Natural killer cell (primary cell): ENCODE results near the gene IKZF1. TPM values are rescaled to one million over a fixed set of nuclear protein-coding genes. Genes with fewer than 3 reads are reported as not detected.

Experiments used
- ATAC-seq, 3 donors: fragments of 150-1000 bp in 2 of 3; fragments of 200-7000 bp in 1 of 3; cut with Tn5 transposase; 1 replicate in 1 of 3; 2 replicates in 2 of 3; pipeline ENCODE4 v1.10.0; 2021; ENCODE audit warnings: mild to moderate bottlenecking in 2 of 3, moderate library complexity in 2 of 3
- DNase-seq, 2 donors: peaks; one replicate each; pipeline versions ENCODE4 v3.0.0 to v3.0.0-alpha.2; 2013 to 2021; ENCODE audit warnings: mixed read lengths in 1 of 2
- H3K27ac ChIP-seq: one replicate; pipeline ENCODE4 v1.5.1; 2013; ENCODE audit warnings: mild to moderate bottlenecking, low read length
- H3K27me3 ChIP-seq: one replicate; pipeline ENCODE4 v1.6.1; 2013; ENCODE audit warnings: low read length; ENCODE audit not compliant: control insufficient read depth, insufficient read depth
- H3K36me3 ChIP-seq: one replicate; pipeline ENCODE4 v1.6.1; 2013; ENCODE audit warnings: low read length; ENCODE audit not compliant: control insufficient read depth, insufficient read depth
- H3K4me1 ChIP-seq: one replicate; pipeline ENCODE4 v1.6.1; 2013; ENCODE audit warnings: low read length; ENCODE audit not compliant: control insufficient read depth, insufficient read depth
- H3K4me3 ChIP-seq: one replicate; pipeline ENCODE4 v1.5.1; 2013; ENCODE audit warnings: low read length
- H3K9me3 ChIP-seq: one replicate; pipeline ENCODE4 v1.6.1; 2013; ENCODE audit warnings: low read length; ENCODE audit not compliant: control insufficient read depth, insufficient read depth
- H3K27ac Mint-ChIP-seq, 2 donors: one replicate each; pipeline ENCODE4 v1.8.0; 2022; ENCODE audit warnings: mild to moderate bottlenecking in 2 of 2, mixed read lengths in 2 of 2, moderate library complexity in 1 of 2
- H3K27me3 Mint-ChIP-seq, 2 donors: one replicate each; pipeline ENCODE4 v1.8.0; 2022; ENCODE audit warnings: low read depth in 2 of 2, mixed read lengths in 2 of 2
- H3K36me3 Mint-ChIP-seq: one replicate; pipeline ENCODE4 v1.8.0; 2022; ENCODE audit warnings: mixed read lengths
- H3K4me1 Mint-ChIP-seq, 2 donors: one replicate each; pipeline ENCODE4 v1.8.0; 2022; ENCODE audit warnings: mixed read lengths in 2 of 2
- H3K4me3 Mint-ChIP-seq: one replicate; pipeline ENCODE4 v1.8.0; 2022; ENCODE audit warnings: mild to moderate bottlenecking, moderate library complexity, mixed read lengths
- H3K9me3 Mint-ChIP-seq, 2 donors: one replicate each; pipeline ENCODE4 v1.8.0; 2022; ENCODE audit warnings: mixed read lengths in 2 of 2
- WGBS: methylation state at CpG from one replicate; pipeline ENCODE4 v1.1.7; 2013; ENCODE audit warnings: missing lambda C conversion rate; ENCODE audit not compliant: insufficient coverage; 5-methylcytosine and 5-hydroxymethylcytosine counted together
- intact Hi-C: fragments of 100-400 bp; cut with micrococcal nuclease; formaldehyde crosslinking; loops from one replicate; pipeline ENCODE4 v1.14.2; 2022
- total RNA-seq, 4 donors: library from RNA; stranded (reverse); fragments of 120-200 nt in 1 of 4; gene quantifications; one replicate each; pipeline versions ENCODE4 v1.2.3 to v1.2.4, GENCODE V29; 2013 to 2022
- TF ChIP-seq, protein P1 (sequence below): fragments of 200-600 bp; IDR thresholded peaks from one replicate; pipeline ENCODE4 v1.8.0; 2022; ENCODE audit warnings: antibody characterized with exemption

IKZF1 gene
- total RNA-seq, 3 donors from 2014 or later (not counting 1 experiment from before 2014, with no cell fraction given): 294 to 391 (median 350) TPM

DNA sequence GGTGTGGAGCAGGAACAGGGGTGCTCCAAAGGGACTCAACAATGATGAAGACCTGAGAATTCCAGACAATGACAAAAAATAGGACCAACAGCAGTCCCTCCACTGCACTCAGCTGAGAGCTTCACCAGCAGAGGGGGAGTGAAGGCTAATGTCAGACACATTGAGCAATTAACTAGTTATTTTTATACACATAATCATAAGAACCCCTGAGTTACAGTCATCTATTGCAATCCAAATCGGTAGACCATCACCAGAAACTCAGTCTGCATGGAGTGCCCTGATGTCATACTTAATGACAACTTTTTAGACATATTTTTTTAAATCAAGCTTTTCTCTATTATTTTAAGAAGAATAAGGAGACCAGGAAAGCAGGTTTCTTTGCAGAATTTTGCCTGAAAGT is 30.6 kb upstream of the IKZF1 start:
- H3K27me3 Mint-ChIP-seq: no peaks in the 10 kb centered on the region
- Histone ChIP-seq H3K36me3 (no peaks in the 10 kb centered on the region), H3K27ac (no peak overlapping the region), H3K4me3 (no peak overlapping the region), H3K9me3 (no peaks in the 10 kb centered on the region), H3K27me3 (no peaks in the 10 kb centered on the region), H3K4me1 (peaks cover 26% of the 10 kb centered on the region)
- DNase-seq (no peak), ATAC-seq (no peak)
- H3K4me1 Mint-ChIP-seq: peaks cover 31 to 39% of the 10 kb centered on the region in 2 donors
- H3K9me3 Mint-ChIP-seq: peaks cover 0 to 2% of the 10 kb centered on the region in 2 donors
- TF ChIP-seq, protein P1, sequence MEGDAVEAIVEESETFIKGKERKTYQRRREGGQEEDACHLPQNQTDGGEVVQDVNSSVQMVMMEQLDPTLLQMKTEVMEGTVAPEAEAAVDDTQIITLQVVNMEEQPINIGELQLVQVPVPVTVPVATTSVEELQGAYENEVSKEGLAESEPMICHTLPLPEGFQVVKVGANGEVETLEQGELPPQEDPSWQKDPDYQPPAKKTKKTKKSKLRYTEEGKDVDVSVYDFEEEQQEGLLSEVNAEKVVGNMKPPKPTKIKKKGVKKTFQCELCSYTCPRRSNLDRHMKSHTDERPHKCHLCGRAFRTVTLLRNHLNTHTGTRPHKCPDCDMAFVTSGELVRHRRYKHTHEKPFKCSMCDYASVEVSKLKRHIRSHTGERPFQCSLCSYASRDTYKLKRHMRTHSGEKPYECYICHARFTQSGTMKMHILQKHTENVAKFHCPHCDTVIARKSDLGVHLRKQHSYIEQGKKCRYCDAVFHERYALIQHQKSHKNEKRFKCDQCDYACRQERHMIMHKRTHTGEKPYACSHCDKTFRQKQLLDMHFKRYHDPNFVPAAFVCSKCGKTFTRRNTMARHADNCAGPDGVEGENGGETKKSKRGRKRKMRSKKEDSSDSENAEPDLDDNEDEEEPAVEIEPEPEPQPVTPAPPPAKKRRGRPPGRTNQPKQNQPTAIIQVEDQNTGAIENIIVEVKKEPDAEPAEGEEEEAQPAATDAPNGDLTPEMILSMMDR: no peak
- no peak overlapping the region for H3K4me3 Mint-ChIP-seq
- WGBS: 38% methylated on average over 1 of the region's 1 CpG
- H3K27ac Mint-ChIP-seq: no peak overlapping the region
- intact Hi-C loops: no loop called here
- H3K36me3 Mint-ChIP-seq: no peaks in the 10 kb centered on the region

DNA sequence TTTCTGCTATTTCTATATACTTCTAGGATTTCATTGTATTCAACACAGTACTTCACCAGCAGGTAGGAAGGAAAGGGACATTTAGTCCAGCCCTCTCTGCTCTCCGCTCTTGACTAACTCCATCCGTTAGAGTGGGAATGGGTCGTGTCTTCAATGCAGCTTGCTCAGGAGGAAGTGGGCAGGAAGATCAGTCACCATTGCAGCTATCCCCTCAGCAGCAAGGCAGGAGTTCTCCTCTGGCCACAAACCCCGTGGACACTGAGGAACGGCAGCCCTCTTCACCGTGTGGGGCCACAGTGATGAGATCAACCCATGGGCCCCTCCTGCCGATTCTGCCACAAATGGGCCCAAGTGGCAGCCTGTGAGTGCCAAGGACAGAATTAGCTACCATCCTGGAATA is 30.2 kb upstream of the IKZF1 start:
- peaks cover 22% of the 10 kb centered on the region for H3K4me1 ChIP-seq
- DNase-seq: no peak
- intact Hi-C loops: no loop called here
- no peaks in the 10 kb centered on the region for H3K36me3 ChIP-seq
- 17% methylated on average over 7 of the region's 7 CpGs for WGBS
- no peak overlapping the region for H3K27ac ChIP-seq
- Mint-ChIP-seq H3K9me3 (peaks cover 0 to 2% of the 10 kb centered on the region in 2 donors), H3K27me3 (no peaks in the 10 kb centered on the region), H3K27ac (peak overlapping the region in 1 of 2 donors; percentile 42), H3K4me1 (peaks cover 26 to 34% of the 10 kb centered on the region in 2 donors), H3K4me3 (no peak overlapping the region), H3K36me3 (no peaks in the 10 kb centered on the region)
- no peak overlapping the region for H3K4me3 ChIP-seq
- TF ChIP-seq, protein P1: no peak
- H3K9me3 ChIP-seq: no peaks in the 10 kb centered on the region
- ATAC-seq: no peak
- H3K27me3 ChIP-seq: no peaks in the 10 kb centered on the region

DNA sequence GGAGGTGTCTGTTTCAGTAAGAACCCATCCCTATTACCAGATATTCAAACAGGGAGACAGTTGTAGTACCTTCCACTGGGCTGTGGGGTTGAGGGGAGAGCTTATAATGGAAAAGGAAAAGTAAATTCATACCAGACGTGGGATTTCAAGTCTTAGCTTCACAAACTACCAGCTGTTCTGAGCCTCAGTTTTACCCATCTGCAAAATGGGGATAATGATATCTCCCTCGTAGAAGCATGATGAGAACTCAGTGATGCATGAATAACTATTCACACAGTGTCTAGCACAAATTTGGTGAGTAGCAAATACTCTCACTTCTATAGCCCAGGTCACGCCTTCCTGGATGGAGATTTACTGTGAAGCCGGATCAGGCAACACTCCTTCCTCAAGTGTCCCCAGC is 29.1 kb upstream of the IKZF1 start:
- no peaks in the 10 kb centered on the region for H3K9me3 Mint-ChIP-seq
- peaks cover 11% of the 10 kb centered on the region for H3K4me1 ChIP-seq
- WGBS: 89% methylated on average over 4 of the region's 4 CpGs
- TF ChIP-seq, protein P1: no peak
- H3K36me3 ChIP-seq: no peaks in the 10 kb centered on the region
- no peak overlapping the region for H3K27ac Mint-ChIP-seq
- peaks cover 19 to 27% of the 10 kb centered on the region in 2 donors for H3K4me1 Mint-ChIP-seq
- no peaks in the 10 kb centered on the region for H3K9me3 ChIP-seq
- H3K36me3 Mint-ChIP-seq: no peaks in the 10 kb centered on the region
- H3K4me3 Mint-ChIP-seq: no peak overlapping the region
- ATAC-seq: no peak
- no peaks in the 10 kb centered on the region for H3K27me3 ChIP-seq
- no peaks in the 10 kb centered on the region for H3K27me3 Mint-ChIP-seq
- no peak overlapping the region for H3K27ac ChIP-seq
- DNase-seq: no peak
- intact Hi-C loops: no loop called here
- no peak overlapping the region for H3K4me3 ChIP-seq

DNA sequence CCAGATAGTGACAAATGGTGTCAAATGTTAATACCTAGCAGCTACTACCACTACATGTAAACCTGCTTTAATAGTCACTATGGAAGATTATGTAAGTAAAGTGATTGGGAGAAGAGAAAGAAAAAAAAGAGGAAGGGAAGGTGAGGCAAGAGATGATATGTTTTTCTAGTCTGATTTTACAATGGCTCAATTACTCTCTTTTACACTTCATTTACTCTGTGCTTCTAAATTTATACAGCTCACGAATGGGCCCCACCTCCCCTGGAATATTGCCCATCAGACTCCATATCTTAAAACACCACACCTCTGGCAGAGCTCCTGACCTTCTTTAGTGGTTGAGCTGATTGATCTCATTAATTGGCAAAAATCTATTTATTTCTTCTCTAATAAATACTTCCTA is 28.0 kb upstream of the IKZF1 start:
- Histone ChIP-seq H3K9me3 (no peaks in the 10 kb centered on the region), H3K36me3 (no peaks in the 10 kb centered on the region), H3K4me1 (peaks cover 11% of the 10 kb centered on the region), H3K27me3 (no peaks in the 10 kb centered on the region), H3K4me3 (no peak overlapping the region), H3K27ac (no peak overlapping the region)
- H3K27ac Mint-ChIP-seq: no peak overlapping the region
- no peak for ATAC-seq
- 64% methylated on average over 1 of the region's 1 CpG for WGBS
- no peaks in the 10 kb centered on the region for H3K27me3 Mint-ChIP-seq
- no peak for DNase-seq
- peaks cover 28 to 35% of the 10 kb centered on the region in 2 donors for H3K4me1 Mint-ChIP-seq
- H3K9me3 Mint-ChIP-seq: no peaks in the 10 kb centered on the region
- TF ChIP-seq, protein P1: no peak
- H3K36me3 Mint-ChIP-seq: no peaks in the 10 kb centered on the region
- H3K4me3 Mint-ChIP-seq: no peak overlapping the region
- intact Hi-C loops: no loop called here
